ENCODE data around the gene PTTG1. TPM values are rescaled to one million over a fixed set of nuclear protein-coding genes. Genes with fewer than 3 reads are reported as not detected.

PTTG1 gene
- total and polyA plus RNA-seq, 2 of the 8 experiments (the other 6 are each of a cell fraction or from before 2014, with no cell fraction given), result 240 to 478 TPM

- no peak overlapping the region for H2BK5ac ChIP-seq (ENCODE audit: low read depth, low read length)
- DNase-seq (ENCODE audit: low read depth in 1 of 2, low spot score in 2 of 2) (no peak), FAIRE-seq (no peak)
- no peak overlapping the region for H3K4me2 ChIP-seq (ENCODE audit: insufficient read depth in 1 of 2, low read depth in 2 of 2, low read length in 2 of 2)
- no peak overlapping the region for H2BK120ac ChIP-seq (replicated peaks; ENCODE audit: low read depth, low read length)
- no peak overlapping the region for H4K8ac ChIP-seq (ENCODE audit: extremely low read depth, insufficient read depth, low read length)
- H4K20me1 ChIP-seq (replicated peaks in 1 of 2; ENCODE audit: control insufficient read depth in 1 of 2, insufficient read depth in 2 of 2, low read length in 2 of 2), result no peaks in the 10 kb centered on the region
- no peak overlapping the region for H2BK15ac ChIP-seq (ENCODE audit: low read length)
- H2AFZ ChIP-seq (ENCODE audit: low read length), result no peak overlapping the region
- H3K27ac ChIP-seq (ENCODE audit: low read depth, low read length), result no peak overlapping the region
- H3K4me3 ChIP-seq (ENCODE audit: extremely low read depth in 1 of 4, insufficient read depth in 2 of 4, low read depth in 3 of 4, low read length in 4 of 4), result no peak overlapping the region
- H3K79me2 ChIP-seq (ENCODE audit: control insufficient read depth in 1 of 2, insufficient read depth in 2 of 2, low read length in 2 of 2), result peaks cover 0 to 21% of the 10 kb centered on the region in 2 experiments; a peak in 2 of 4 replicates
- CTCF ChIA-PET (ENCODE audit: partially characterized antibody), result interaction anchor here (1.2 to 2.7 kb wide), 2 partner anchors 41 to 374 kb away, joined by 3 to 8 read pairs; no protein-coding TSS in a partner anchor
- H3K14ac ChIP-seq (ENCODE audit: insufficient read length), result no peak overlapping the region
- H3K18ac ChIP-seq (ENCODE audit: extremely low read depth, low read length), result no peak overlapping the region
- no peak overlapping the region for H3K56ac ChIP-seq (replicated peaks; ENCODE audit: insufficient read length, low read depth, low read length)
- POLR2A ChIA-PET (ENCODE audit: partially characterized antibody), result no interaction called here
- H3K36me3 ChIP-seq (ENCODE audit: control insufficient read depth in 2 of 4, insufficient read depth in 4 of 4, low read length in 3 of 4), result peaks cover 0 to 10% (median 2%) of the 10 kb centered on the region in 4 experiments; a peak in 2 of 8 replicates
- no peak overlapping the region for H2AK5ac ChIP-seq (ENCODE audit: low read depth, low read length)
- H3K4me1 ChIP-seq (replicated peaks in 1 of 4; ENCODE audit: control insufficient read depth in 3 of 4, insufficient read depth in 4 of 4, low read length in 3 of 4), result peaks cover 0 to 5% (median 0%) of the 10 kb centered on the region in 4 experiments; a peak in 3 of 7 replicates
- WGBS, 2 experiments (ENCODE audit: extremely low coverage in 1 of 2, insufficient coverage in 1 of 2, insufficient read length in 1 of 2, insufficient replicate concordance in 2 of 2, low coverage in 1 of 2, low lambda C conversion rate in 2 of 2, missing lambda C conversion rate in 1 of 2), result 92% methylated on average over 1 of the region's 1 CpG; no CpG with 5 or more reads in 1 of the 2 experiments
- H4K5ac ChIP-seq (ENCODE audit: insufficient read length, low read depth, low read length), result no peak overlapping the region
- H2BK20ac ChIP-seq (ENCODE audit: low read length), result no peak overlapping the region
- H3K9me3 ChIP-seq (ENCODE audit: insufficient read depth in 2 of 2, low read depth in 1 of 2, low read length in 1 of 2), result no peaks in the 10 kb centered on the region
- no peaks in the 10 kb centered on the region for H3K27me3 ChIP-seq (replicated peaks in 1 of 4; ENCODE audit: control insufficient read depth in 3 of 4, extremely low read depth in 1 of 4, insufficient read depth in 3 of 4, low read length in 3 of 4)
- no peak overlapping the region for H4K91ac ChIP-seq (replicated peaks; ENCODE audit: insufficient read length, low read length)
- H3K4ac ChIP-seq (replicated peaks; ENCODE audit: insufficient read length, low read depth, low read length), result no peak overlapping the region
- no peak overlapping the region for H3K23ac ChIP-seq (ENCODE audit: insufficient read length)
- no peak overlapping the region for H3K9ac ChIP-seq (replicated peaks in 1 of 4; ENCODE audit: extremely low read depth in 1 of 4, low read depth in 3 of 4, low read length in 3 of 4)
- no peak overlapping the region for H2BK12ac ChIP-seq (ENCODE audit: low read depth, low read length)
- H3K23me2 ChIP-seq (ENCODE audit: low read depth, low read length), result peaks cover 3% of the 10 kb centered on the region
- H3K79me1 ChIP-seq (ENCODE audit: low read depth, low read length), result no peaks in the 10 kb centered on the region
- TF ChIP-seq MAFK (IDR thresholded peaks at IDR 0.05; ENCODE audit: low read depth, low read length), result no peak
- no peak for TF ChIP-seq MAX (IDR thresholded peaks at IDR 0.05)
- no peak for TF ChIP-seq CREB1 (IDR thresholded peaks at IDR 0.05)
- no peak for TF ChIP-seq HDAC6 (IDR thresholded peaks at IDR 0.05; ENCODE audit: low read depth, low read length)
- TF ChIP-seq BACH1 (IDR thresholded peaks at IDR 0.05; ENCODE audit: low read length), result no peak
- no peak for TF ChIP-seq CBX5 (IDR thresholded peaks at IDR 0.05; ENCODE audit: low read depth, low read length)
Observed at GRCh38 chr5:160397492-160397891, 24.2 kb upstream of the PTTG1 start.
